ENCODE measurements around the gene JAZF1.

JAZF1 gene

GRCh38 chr7:27804139-27804538, 376.5 kb downstream of the JAZF1 start:
- no peak overlapping the region for H3K4me3 ChIP-seq (ENCODE audit: low read depth, low read length)
- no peak for TF ChIP-seq CTCF (IDR thresholded peaks at IDR 0.05; ENCODE audit: control insufficient read depth, extremely low read depth, insufficient read depth)
- DNase-seq (ENCODE audit: low read depth) = no peak

- TF ChIP-seq CTCF (IDR thresholded peaks at IDR 0.05; ENCODE audit: control insufficient read depth, extremely low read depth, insufficient read depth) = no peak
- H3K4me3 ChIP-seq (ENCODE audit: low read depth, low read length) = no peak overlapping the region
- DNase-seq (ENCODE audit: low read depth) = no peak
Measured at GRCh38 chr7:27802999-27803398, 377.6 kb downstream of the JAZF1 start.

GRCh38 chr7:27799212-27799611, 381.4 kb downstream of the JAZF1 start:
- no peak for DNase-seq (ENCODE audit: low read depth)
- TF ChIP-seq CTCF (IDR thresholded peaks at IDR 0.05; ENCODE audit: control insufficient read depth, extremely low read depth, insufficient read depth) = no peak
- H3K4me3 ChIP-seq (ENCODE audit: low read depth, low read length) = no peak overlapping the region

- TF ChIP-seq CTCF (IDR thresholded peaks at IDR 0.05; ENCODE audit: control insufficient read depth, extremely low read depth, insufficient read depth) = no peak
- no peak overlapping the region for H3K4me3 ChIP-seq (ENCODE audit: low read depth, low read length)
- no peak for DNase-seq (ENCODE audit: low read depth)
Measured at GRCh38 chr7:27795977-27796376, 384.6 kb downstream of the JAZF1 start.

GRCh38 chr7:27793780-27794179, 386.8 kb downstream of the JAZF1 start:
- H3K4me3 ChIP-seq (ENCODE audit: low read depth, low read length) = no peak overlapping the region
- no peak for TF ChIP-seq CTCF (IDR thresholded peaks at IDR 0.05; ENCODE audit: control insufficient read depth, extremely low read depth, insufficient read depth)
- DNase-seq (ENCODE audit: low read depth) = no peak

GRCh38 chr7:27788437-27788836, 392.2 kb downstream of the JAZF1 start:
- H3K4me3 ChIP-seq (ENCODE audit: low read depth, low read length) = no peak overlapping the region
- TF ChIP-seq CTCF (IDR thresholded peaks at IDR 0.05; ENCODE audit: control insufficient read depth, extremely low read depth, insufficient read depth) = no peak
- DNase-seq (ENCODE audit: low read depth) = no peak

GRCh38 chr7:27784399-27785053, 396.1 kb downstream of the JAZF1 start:
- TF ChIP-seq CTCF (IDR thresholded peaks at IDR 0.05; ENCODE audit: control insufficient read depth, extremely low read depth, insufficient read depth) = peak; percentile 28; the same call in 1 of the 2 replicates
- DNase-seq (ENCODE audit: low read depth) = peak; percentile 52
- no peak overlapping the region for H3K4me3 ChIP-seq (ENCODE audit: low read depth, low read length)

Measured in LNCaP clone FGC (cell line).